ENCODE data around the gene PACRG. TPM values are rescaled to one million over a fixed set of nuclear protein-coding genes. Genes with fewer than 3 reads are reported as not detected.

Gene PACRG
- total and polyA plus RNA-seq, 10 of the 15 experiments (the other 5 are each of a cell fraction or from before 2014, with no cell fraction given), result not detected

DNA sequence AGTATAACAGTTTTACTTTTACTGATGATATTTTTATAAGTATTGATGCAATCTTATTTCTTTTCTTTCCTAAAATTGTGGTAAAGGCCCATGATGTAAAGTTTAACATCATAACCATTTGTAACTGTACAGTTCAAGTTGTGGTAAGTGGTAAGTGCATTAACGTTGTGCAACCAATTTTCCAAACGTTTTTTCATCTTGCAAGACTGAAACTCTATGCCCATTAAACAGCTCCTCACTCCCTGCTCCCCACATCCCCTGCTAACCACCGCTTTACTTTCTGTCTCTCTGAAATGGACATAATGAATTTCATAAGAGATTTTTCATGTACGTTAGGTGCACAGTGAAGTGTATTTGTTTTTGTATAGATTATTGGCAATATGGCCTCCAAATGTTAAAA, 106.0 kb downstream of the PACRG start:
- ChIA-PET POLR2A (no interaction called here), SMC1A (ENCODE audit: uncharacterized antibody, unreplicated experiment) (no interaction called here), RAD21 (ENCODE audit: unreplicated experiment) (no interaction called here), CTCF (no interaction called here)
- H3K4me3 ChIP-seq, result no peak overlapping the region
- no peaks in the 10 kb centered on the region for H3K9me3 ChIP-seq (replicated peaks; ENCODE audit: control insufficient read depth, insufficient read depth, low read length)
- FAIRE-seq (no peak), DNase-seq (ENCODE audit: low read depth, low spot score) (no peak), ATAC-seq (no peak)
- no peak overlapping the region for H2AFZ ChIP-seq (ENCODE audit: control insufficient read depth, low read depth, low read length)
- no peak overlapping the region for H3K9ac ChIP-seq (ENCODE audit: control insufficient read depth, insufficient read depth, low read length)
- WGBS (ENCODE audit: insufficient coverage, insufficient replicate concordance, low lambda C conversion rate, missing lambda C conversion rate), result 0% methylated on average over 4 of the region's 4 CpGs
- TF ChIP-seq, protein P1, sequence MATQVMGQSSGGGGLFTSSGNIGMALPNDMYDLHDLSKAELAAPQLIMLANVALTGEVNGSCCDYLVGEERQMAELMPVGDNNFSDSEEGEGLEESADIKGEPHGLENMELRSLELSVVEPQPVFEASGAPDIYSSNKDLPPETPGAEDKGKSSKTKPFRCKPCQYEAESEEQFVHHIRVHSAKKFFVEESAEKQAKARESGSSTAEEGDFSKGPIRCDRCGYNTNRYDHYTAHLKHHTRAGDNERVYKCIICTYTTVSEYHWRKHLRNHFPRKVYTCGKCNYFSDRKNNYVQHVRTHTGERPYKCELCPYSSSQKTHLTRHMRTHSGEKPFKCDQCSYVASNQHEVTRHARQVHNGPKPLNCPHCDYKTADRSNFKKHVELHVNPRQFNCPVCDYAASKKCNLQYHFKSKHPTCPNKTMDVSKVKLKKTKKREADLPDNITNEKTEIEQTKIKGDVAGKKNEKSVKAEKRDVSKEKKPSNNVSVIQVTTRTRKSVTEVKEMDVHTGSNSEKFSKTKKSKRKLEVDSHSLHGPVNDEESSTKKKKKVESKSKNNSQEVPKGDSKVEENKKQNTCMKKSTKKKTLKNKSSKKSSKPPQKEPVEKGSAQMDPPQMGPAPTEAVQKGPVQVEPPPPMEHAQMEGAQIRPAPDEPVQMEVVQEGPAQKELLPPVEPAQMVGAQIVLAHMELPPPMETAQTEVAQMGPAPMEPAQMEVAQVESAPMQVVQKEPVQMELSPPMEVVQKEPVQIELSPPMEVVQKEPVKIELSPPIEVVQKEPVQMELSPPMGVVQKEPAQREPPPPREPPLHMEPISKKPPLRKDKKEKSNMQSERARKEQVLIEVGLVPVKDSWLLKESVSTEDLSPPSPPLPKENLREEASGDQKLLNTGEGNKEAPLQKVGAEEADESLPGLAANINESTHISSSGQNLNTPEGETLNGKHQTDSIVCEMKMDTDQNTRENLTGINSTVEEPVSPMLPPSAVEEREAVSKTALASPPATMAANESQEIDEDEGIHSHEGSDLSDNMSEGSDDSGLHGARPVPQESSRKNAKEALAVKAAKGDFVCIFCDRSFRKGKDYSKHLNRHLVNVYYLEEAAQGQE (IDR thresholded peaks at IDR 0.05; ENCODE audit: low read depth, low read length), result no peak
- TF ChIP-seq, protein P2, sequence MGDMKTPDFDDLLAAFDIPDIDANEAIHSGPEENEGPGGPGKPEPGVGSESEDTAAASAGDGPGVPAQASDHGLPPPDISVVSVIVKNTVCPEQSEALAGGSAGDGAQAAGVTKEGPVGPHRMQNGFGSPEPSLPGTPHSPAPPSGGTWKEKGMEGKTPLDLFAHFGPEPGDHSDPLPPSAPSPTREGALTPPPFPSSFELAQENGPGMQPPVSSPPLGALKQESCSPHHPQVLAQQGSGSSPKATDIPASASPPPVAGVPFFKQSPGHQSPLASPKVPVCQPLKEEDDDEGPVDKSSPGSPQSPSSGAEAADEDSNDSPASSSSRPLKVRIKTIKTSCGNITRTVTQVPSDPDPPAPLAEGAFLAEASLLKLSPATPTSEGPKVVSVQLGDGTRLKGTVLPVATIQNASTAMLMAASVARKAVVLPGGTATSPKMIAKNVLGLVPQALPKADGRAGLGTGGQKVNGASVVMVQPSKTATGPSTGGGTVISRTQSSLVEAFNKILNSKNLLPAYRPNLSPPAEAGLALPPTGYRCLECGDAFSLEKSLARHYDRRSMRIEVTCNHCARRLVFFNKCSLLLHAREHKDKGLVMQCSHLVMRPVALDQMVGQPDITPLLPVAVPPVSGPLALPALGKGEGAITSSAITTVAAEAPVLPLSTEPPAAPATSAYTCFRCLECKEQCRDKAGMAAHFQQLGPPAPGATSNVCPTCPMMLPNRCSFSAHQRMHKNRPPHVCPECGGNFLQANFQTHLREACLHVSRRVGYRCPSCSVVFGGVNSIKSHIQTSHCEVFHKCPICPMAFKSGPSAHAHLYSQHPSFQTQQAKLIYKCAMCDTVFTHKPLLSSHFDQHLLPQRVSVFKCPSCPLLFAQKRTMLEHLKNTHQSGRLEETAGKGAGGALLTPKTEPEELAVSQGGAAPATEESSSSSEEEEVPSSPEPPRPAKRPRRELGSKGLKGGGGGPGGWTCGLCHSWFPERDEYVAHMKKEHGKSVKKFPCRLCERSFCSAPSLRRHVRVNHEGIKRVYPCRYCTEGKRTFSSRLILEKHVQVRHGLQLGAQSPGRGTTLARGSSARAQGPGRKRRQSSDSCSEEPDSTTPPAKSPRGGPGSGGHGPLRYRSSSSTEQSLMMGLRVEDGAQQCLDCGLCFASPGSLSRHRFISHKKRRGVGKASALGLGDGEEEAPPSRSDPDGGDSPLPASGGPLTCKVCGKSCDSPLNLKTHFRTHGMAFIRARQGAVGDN (IDR thresholded peaks at IDR 0.05), result no peak
- TF ChIP-seq ZNF622 (IDR thresholded peaks at IDR 0.05), result no peak
- no peak for TF ChIP-seq BCL11A (IDR thresholded peaks at IDR 0.05; ENCODE audit: low read depth, low read length)
- no peaks in the 10 kb centered on the region for H3K36me3 ChIP-seq (ENCODE audit: control insufficient read depth in 2 of 2, insufficient read depth in 2 of 2, low read length in 1 of 2)
- no peaks in the 10 kb centered on the region for H3K27me3 ChIP-seq (replicated peaks in 1 of 2; ENCODE audit: control insufficient read depth in 2 of 2, insufficient read depth in 2 of 2, low read length in 1 of 2)
- intact Hi-C loops (cut with micrococcal nuclease; ENCODE audit: unreplicated experiment), result no loop called here
- H3K79me2 ChIP-seq (ENCODE audit: control insufficient read depth, insufficient read depth, low read length), result no peaks in the 10 kb centered on the region
- no peaks in the 10 kb centered on the region for H4K20me1 ChIP-seq (ENCODE audit: control insufficient read depth, insufficient read depth)
- in situ Hi-C loops (cut with MboI), result no loop called here
- H3K4me1 ChIP-seq (ENCODE audit: control insufficient read depth, insufficient read depth, low read length), result no peaks in the 10 kb centered on the region
- BruUV-seq (replicated peaks), result no TSS peak
- H3K4me2 ChIP-seq (ENCODE audit: control insufficient read depth, insufficient read depth), result no peak overlapping the region
- no peak overlapping the region for H3K27ac ChIP-seq (ENCODE audit: control insufficient read depth, insufficient read depth)
